K562 (cell line): Measurements from ENCODE around the gene CPSF4. TPM values are rescaled to one million over a fixed set of nuclear protein-coding genes. Genes with fewer than 3 reads are reported as not detected.

Source experiments
- CBX2 ChIP-seq: fragments of 200-600 bp; sonication (generic); IDR thresholded peaks from one replicate; pipeline ENCODE4 v1.6.1; 2012; ENCODE audit warnings: mild to moderate bottlenecking, low read length, inconsistent platforms; ENCODE audit not compliant: insufficient read depth, poor library complexity, severe bottlenecking
- DMBX1 ChIP-seq: fragments of 250-450 bp; sonication (Bioruptor Pico); IDR thresholded peaks from 2 replicates; pipeline ENCODE4 v1.8.0; 2022; ENCODE audit warnings: inconsistent platforms, mild to moderate bottlenecking, moderate library complexity, borderline replicate concordance
- FOS ChIP-seq: IDR thresholded peaks from 3 replicates; pipeline ENCODE4 v1.6.1; 2011; ENCODE audit not compliant: insufficient read length; ENCODE audit errors: extremely low read depth
- FOSL1 ChIP-seq: fragments of 200-800 bp; sonication (Bioruptor generic); conservative IDR thresholded peaks from 2 replicates; pipeline ENCODE4 v1.6.1; 2016; ENCODE audit warnings: missing genetic modification characterization, missing compliant biosample characterization
- HDAC6 ChIP-seq: IDR thresholded peaks from 2 replicates; pipeline ENCODE4 v1.6.1; 2012; ENCODE audit warnings: low read depth, mild to moderate bottlenecking, control low read depth, inconsistent platforms, low read length, moderate library complexity
- NR3C1 ChIP-seq: sonication (generic); formaldehyde crosslinking; IDR thresholded peaks from 2 replicates; pipeline ENCODE4 v1.8.1; 2022; ENCODE audit warnings: missing genetic modification reagents
- SIN3A ChIP-seq, 2 experiments: fragments of 150-350 bp in 1 of 2; IDR thresholded peaks; 2 replicates each; pipeline ENCODE4 v1.6.1; 2011 to 2016; ENCODE audit warnings: borderline replicate concordance in 2 of 2, low read depth in 2 of 2, low read length in 2 of 2, mild to moderate bottlenecking in 2 of 2, moderate library complexity in 2 of 2; ENCODE audit not compliant: control insufficient read depth in 1 of 2
- SMARCE1 ChIP-seq: fragments of 450-650 bp; IDR thresholded peaks from 2 replicates; pipeline ENCODE4 v1.7.1; 2016; ENCODE audit warnings: mild to moderate bottlenecking
- SNRNP70 ChIP-seq: fragments of 200-400 bp; formaldehyde crosslinking; optimal IDR thresholded peaks from 2 replicates; pipeline ENCODE3; 2017; ENCODE audit warnings: low read depth, low read length
- SRF ChIP-seq, 2 experiments: fragments of 250-450, 450-650 bp in 1 of 2; sonication (Bioruptor Pico) in 1 of 2; sonication (generic) in 1 of 2; formaldehyde crosslinking; IDR thresholded peaks; 2 replicates each; pipeline versions ENCODE4 v1.5.0 to v1.5.1; 2020 to 2022; ENCODE audit warnings: mild to moderate bottlenecking in 1 of 2, missing genetic modification reagents in 1 of 2
- TBP ChIP-seq: optimal IDR thresholded peaks from 2 replicates; pipeline ENCODE3; 2011; ENCODE audit warnings: low read depth, low read length, improper control_type of control experiment
- XRCC4 ChIP-seq: IDR thresholded peaks from one replicate; pipeline ENCODE4 v1.6.1; 2011; ENCODE audit not compliant: insufficient read depth, insufficient read length; ENCODE audit errors: extremely low read depth
- YBX1 ChIP-seq: fragments of 450-650 bp; IDR thresholded peaks from 2 replicates; pipeline ENCODE4 v1.7.1; 2016; ENCODE audit warnings: mild to moderate bottlenecking
- ZBED1 ChIP-seq: IDR thresholded peaks from 2 replicates; pipeline ENCODE4 v1.6.1; 2014
- ZNF121 ChIP-seq: sonication (generic); formaldehyde crosslinking; conservative IDR thresholded peaks from 2 replicates; pipeline ENCODE4 v1.8.0; 2022; ENCODE audit warnings: missing genetic modification reagents
- ZNF134 ChIP-seq: fragments of 250-450 bp; sonication (Bioruptor Pico); conservative IDR thresholded peaks from 2 replicates; pipeline ENCODE4 v1.4.0; 2020
- ZNF140 ChIP-seq: fragments of 250-450 bp; sonication (Bioruptor Pico); IDR thresholded peaks from 2 replicates; pipeline ENCODE4 v1.8.0; 2021; ENCODE audit warnings: moderate library complexity, mild to moderate bottlenecking, inconsistent platforms
- ZNF695 ChIP-seq: fragments of 450-650 bp; formaldehyde crosslinking; IDR thresholded peaks from 2 replicates; pipeline ENCODE4 v1.4.0; 2020; ENCODE audit warnings: mild to moderate bottlenecking, moderate library complexity
- ZNF75A ChIP-seq: fragments of 450-650 bp; formaldehyde crosslinking; IDR thresholded peaks from 2 replicates; pipeline ENCODE4 v1.4.0; 2020; ENCODE audit warnings: mild to moderate bottlenecking
- ZNF766 ChIP-seq: fragments of 200-800 bp; sonication (Bioruptor generic); conservative IDR thresholded peaks from 2 replicates; pipeline ENCODE4 v1.6.1; 2016; ENCODE audit warnings: missing genetic modification characterization, missing compliant biosample characterization
- polyA plus RNA-seq, 8 experiments: library from polyadenylated mRNA; depleted of rRNA in 4 of 8; stranded (reverse) in 5 of 8; unstranded in 3 of 8; fragments of >200 nt; fragmentation: Nextera tagmentation in 2 of 8; fragmentation: Illumina TruSeq in 1 of 8; extraction: Ambion mirVana in 2 of 8; extraction: Trizol in 1 of 8; gene quantifications; 2 replicates each; pipeline versions ENCODE4 v1.2.1 to v1.2.3, GENCODE V29; 2011 to 2014; ENCODE audit warnings: inconsistent platforms in 1 of 8, missing spikeins in 1 of 8
- total RNA-seq, 7 experiments: library from RNA; depleted of rRNA in 6 of 7; stranded (reverse); fragments of >200 nt in 6 of 7; fragmentation: Illumina TruSeq in 2 of 7; extraction: Trizol in 2 of 7; gene quantifications; 2 replicates each; pipeline versions ENCODE4 v1.2.1 to v1.2.3, GENCODE V29; 2011 to 2021; ENCODE audit warnings: low replicate concordance in 1 of 7
- TF ChIP-seq, protein P1 (sequence below): fragments of 450-650 bp; formaldehyde crosslinking; IDR thresholded peaks from 2 replicates; pipeline ENCODE4 v1.4.0; 2020; ENCODE audit warnings: mild to moderate bottlenecking, mixed read lengths
- TF ChIP-seq, protein P2 (sequence below), 2 experiments: IDR thresholded peaks; 2 replicates each; pipeline ENCODE4 v1.6.1; 2012; ENCODE audit warnings: improper control_type of control experiment in 2 of 2, low read depth in 2 of 2, low read length in 2 of 2, borderline replicate concordance in 1 of 2
- TF ChIP-seq, protein P3 (sequence below): IDR thresholded peaks from 2 replicates; pipeline ENCODE4 v1.6.1; 2012; ENCODE audit warnings: low read depth, low read length, improper control_type of control experiment, borderline replicate concordance

CPSF4 gene
- total and polyA plus RNA-seq, 9 of the 15 experiments (the other 6 are each of a cell fraction or from before 2014, with no cell fraction given), result 16.9 to 118 (median 71.7) TPM

DNA sequence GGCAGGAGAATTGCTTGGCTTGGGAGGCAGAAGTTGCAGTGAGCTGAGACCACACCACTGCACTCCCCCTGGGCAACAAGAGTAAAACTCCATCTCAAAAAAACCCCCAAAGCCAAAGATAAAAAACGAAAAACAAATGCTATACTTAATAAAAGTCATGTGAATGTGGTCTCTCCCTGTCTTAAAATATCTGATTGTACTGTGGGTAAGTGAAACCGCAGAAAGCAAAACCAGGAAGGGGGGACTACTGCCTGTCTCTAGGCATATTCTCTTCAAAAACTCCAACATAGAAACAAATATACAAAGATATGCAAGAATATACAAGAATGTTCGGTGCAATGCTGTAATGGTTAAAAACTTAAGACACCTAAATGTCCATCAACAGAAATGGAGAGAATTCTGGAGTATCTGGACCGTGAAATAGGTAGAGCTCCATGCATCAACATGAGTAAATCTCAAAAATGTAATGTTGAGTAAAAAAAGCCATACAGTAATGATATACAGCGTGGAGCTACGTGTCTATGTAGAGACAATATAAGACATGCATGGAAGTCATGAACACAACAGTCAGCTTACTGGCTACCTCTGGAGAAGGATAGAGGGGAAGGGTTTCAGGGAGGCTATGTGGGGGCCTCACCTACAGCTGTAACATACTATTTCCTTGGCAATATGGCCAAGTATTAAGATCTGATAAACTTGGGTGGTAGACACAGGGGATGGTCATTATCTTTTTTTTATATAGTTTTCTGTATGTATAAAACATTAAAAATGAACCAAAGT, 59.2 kb downstream of the CPSF4 start (continued):
- no peak for TF ChIP-seq ZNF134 (CRISPR knock-in tag)
- no peak for TF ChIP-seq XRCC4
- TF ChIP-seq SRF (CRISPR knock-in tag; IDR thresholded peaks at IDR 0.05), result no peak
- TF ChIP-seq, protein P1, sequence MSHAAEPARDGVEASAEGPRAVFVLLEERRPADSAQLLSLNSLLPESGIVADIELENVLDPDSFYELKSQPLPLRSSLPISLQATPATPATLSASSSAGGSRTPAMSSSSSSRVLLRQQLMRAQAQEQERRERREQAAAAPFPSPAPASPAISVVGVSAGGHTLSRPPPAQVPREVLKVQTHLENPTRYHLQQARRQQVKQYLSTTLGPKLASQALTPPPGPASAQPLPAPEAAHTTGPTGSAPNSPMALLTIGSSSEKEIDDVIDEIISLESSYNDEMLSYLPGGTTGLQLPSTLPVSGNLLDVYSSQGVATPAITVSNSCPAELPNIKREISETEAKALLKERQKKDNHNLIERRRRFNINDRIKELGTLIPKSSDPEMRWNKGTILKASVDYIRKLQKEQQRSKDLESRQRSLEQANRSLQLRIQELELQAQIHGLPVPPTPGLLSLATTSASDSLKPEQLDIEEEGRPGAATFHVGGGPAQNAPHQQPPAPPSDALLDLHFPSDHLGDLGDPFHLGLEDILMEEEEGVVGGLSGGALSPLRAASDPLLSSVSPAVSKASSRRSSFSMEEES, result no peak
- TF ChIP-seq ZNF140, result no peak
- no peak for TF ChIP-seq ZNF121
- TF ChIP-seq FOS, result no peak
- no peak for TF ChIP-seq ZNF75A
- no peak for TF ChIP-seq TBP
- no peak for TF ChIP-seq NR3C1 (CRISPR knock-in tag)
- TF ChIP-seq ZNF695 (CRISPR knock-in tag), result no peak
- no peak for TF ChIP-seq HDAC6
- TF ChIP-seq, protein P2, sequence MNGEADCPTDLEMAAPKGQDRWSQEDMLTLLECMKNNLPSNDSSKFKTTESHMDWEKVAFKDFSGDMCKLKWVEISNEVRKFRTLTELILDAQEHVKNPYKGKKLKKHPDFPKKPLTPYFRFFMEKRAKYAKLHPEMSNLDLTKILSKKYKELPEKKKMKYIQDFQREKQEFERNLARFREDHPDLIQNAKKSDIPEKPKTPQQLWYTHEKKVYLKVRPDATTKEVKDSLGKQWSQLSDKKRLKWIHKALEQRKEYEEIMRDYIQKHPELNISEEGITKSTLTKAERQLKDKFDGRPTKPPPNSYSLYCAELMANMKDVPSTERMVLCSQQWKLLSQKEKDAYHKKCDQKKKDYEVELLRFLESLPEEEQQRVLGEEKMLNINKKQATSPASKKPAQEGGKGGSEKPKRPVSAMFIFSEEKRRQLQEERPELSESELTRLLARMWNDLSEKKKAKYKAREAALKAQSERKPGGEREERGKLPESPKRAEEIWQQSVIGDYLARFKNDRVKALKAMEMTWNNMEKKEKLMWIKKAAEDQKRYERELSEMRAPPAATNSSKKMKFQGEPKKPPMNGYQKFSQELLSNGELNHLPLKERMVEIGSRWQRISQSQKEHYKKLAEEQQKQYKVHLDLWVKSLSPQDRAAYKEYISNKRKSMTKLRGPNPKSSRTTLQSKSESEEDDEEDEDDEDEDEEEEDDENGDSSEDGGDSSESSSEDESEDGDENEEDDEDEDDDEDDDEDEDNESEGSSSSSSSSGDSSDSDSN (IDR thresholded peaks at IDR 0.05; ENCODE audit: borderline replicate concordance in 1 of 2, low read depth in 2 of 2, low read length in 2 of 2), result no peak
- TF ChIP-seq ZBED1, result no peak
- peak; percentile 61 for TF ChIP-seq ZNF766 (CRISPR knock-in tag)
- 0 out of 4 replicates have a peak, but pooled peaks of 1 of the 2 experiments have one; percentile 37 for TF ChIP-seq SIN3A (IDR thresholded peaks at IDR 0.05; ENCODE audit: borderline replicate concordance in 2 of 2, control insufficient read depth in 1 of 2, low read depth in 2 of 2, low read length in 2 of 2)
- no peak for TF ChIP-seq SNRNP70
- TF ChIP-seq YBX1, result no peak
- no peak for TF ChIP-seq SMARCE1
- no peak for TF ChIP-seq CBX2
- TF ChIP-seq DMBX1 (CRISPR knock-in tag), result no peak
- TF ChIP-seq, protein P3, sequence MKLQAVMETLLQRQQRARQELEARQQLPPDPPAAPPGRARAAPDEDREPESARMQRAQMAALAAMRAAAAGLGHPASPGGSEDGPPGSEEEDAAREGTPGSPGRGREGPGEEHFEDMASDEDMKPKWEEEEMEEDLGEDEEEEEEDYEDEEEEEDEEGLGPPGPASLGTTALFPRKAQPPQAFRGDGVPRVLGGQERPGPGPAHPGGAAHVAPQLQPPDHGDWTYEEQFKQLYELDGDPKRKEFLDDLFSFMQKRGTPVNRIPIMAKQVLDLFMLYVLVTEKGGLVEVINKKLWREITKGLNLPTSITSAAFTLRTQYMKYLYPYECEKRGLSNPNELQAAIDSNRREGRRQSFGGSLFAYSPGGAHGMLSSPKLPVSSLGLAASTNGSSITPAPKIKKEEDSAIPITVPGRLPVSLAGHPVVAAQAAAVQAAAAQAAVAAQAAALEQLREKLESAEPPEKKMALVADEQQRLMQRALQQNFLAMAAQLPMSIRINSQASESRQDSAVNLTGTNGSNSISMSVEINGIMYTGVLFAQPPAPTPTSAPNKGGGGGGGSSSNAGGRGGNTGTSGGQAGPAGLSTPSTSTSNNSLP, result no peak
- no peak for TF ChIP-seq FOSL1 (tag)
